Activated naive CD4-positive, alpha-beta T cell treated with anti-CD3 and anti-CD28 coated beads, Interleukin-2, amount 50 U/mL, for 72 hours (primary cell): ENCODE results near the gene LSP1. TPM values are rescaled to one million over a fixed set of nuclear protein-coding genes. Genes with fewer than 3 reads are reported as not detected.
A peak's percentile ranks its signal among the peaks of the same experiment; 100 is the strongest.
"Not testable (repeated sequence)": the region's sequence is repeated elsewhere in the genome, so short reads cannot be mapped to it uniquely, and the experiment has no call there.

Source experiments
- ATAC-seq, 2 donors: fragments of 150-1000 bp; cut with Tn5 transposase; 2 replicates each; pipeline ENCODE4 v1.10.0; 2021; ENCODE audit warnings: mild to moderate bottlenecking in 2 of 2, moderate library complexity in 2 of 2
- DNase-seq, 2 donors: peaks; one replicate each; pipeline ENCODE4 v3.0.0; 2021 to 2022; ENCODE audit warnings: low spot score in 2 of 2
- H3K27ac Mint-ChIP-seq, 2 donors: one replicate each; pipeline ENCODE4 v1.8.0; 2022; ENCODE audit warnings: mild to moderate bottlenecking in 2 of 2, mixed read lengths in 2 of 2
- H3K36me3 Mint-ChIP-seq, 2 donors: one replicate each; pipeline ENCODE4 v1.8.0; 2022; ENCODE audit warnings: mixed read lengths in 2 of 2
- H3K9me3 Mint-ChIP-seq, 2 donors: one replicate each; pipeline ENCODE4 v1.8.0; 2022; ENCODE audit warnings: mixed read lengths in 2 of 2
- total RNA-seq, 2 donors: library from RNA; stranded (reverse); gene quantifications; one replicate each; pipeline ENCODE4 v1.2.3, GENCODE V29; 2022

Gene LSP1
- total RNA-seq, 2 donors from 2014 or later, result 102 to 263 TPM

- peak in 1 of 2 donors; percentile 11 for DNase-seq
- peak overlapping the region; percentile 26 to 53 for H3K27ac Mint-ChIP-seq
- not testable (repeated sequence) for ATAC-seq, H3K9me3 Mint-ChIP-seq, H3K36me3 Mint-ChIP-seq
Observed at GRCh38 chr11:1939788-1940187, 86.9 kb downstream of the LSP1 start.

Other genes with a start within 250 kb of the LSP1 start
- not detected for gene KRTAP5-3, start 244.6 kb upstream of the LSP1 start, total RNA-seq
- not detected for gene KRTAP5-4, start 230.9 kb upstream of the LSP1 start, total RNA-seq
- gene KRTAP5-5, start 223.3 kb upstream of the LSP1 start, total RNA-seq, result not detected
- gene KRTAP5-6, start 155.9 kb upstream of the LSP1 start, total RNA-seq, result not detected
- 1 to 10 TPM; 1.2 to 1.8 TPM for gene IFITM10, start 102.5 kb upstream of the LSP1 start, total RNA-seq
- gene CTSD, start 89.2 kb upstream of the LSP1 start, total RNA-seq, result 10 to 100 TPM; 47.2 to 55.7 TPM
- not detected for gene SYT8, start 18.1 kb upstream of the LSP1 start, total RNA-seq
- gene TNNI2, start 14.1 kb upstream of the LSP1 start, total RNA-seq, result not detected
- under 1 TPM; 0.12 to 0.20 TPM for gene PRR33, start 38.8 kb downstream of the LSP1 start, total RNA-seq
- gene TNNT3, start 66.6 kb downstream of the LSP1 start, total RNA-seq, result 10 to 100 TPM; 10.3 to 12.9 TPM
- gene MRPL23, start 94.2 kb downstream of the LSP1 start, total RNA-seq, result 100 to 1,000 TPM in 1 of 2 donors, 10 to 100 TPM in 1; 96.4 to 132 TPM
- gene H19, start 144.8 kb downstream of the LSP1 start, total RNA-seq, result under 1 TPM in 1 of 2 donors, not detected in 1; 0.64 TPM